H1 (cell line): ENCODE measurements around the gene UBIAD1. TPM values are rescaled to one million over a fixed set of nuclear protein-coding genes. Genes with fewer than 3 reads are reported as not detected.

Source experiments
- CTCF ChIA-PET: fragments of 300-600 bp; sonication (Branson Sonifier 250); formaldehyde crosslinking; loops from one replicate; lab custom pipeline; 2021; ENCODE audit not compliant: partially characterized antibody; lab: Charles Lee
- POLR2A ChIA-PET: fragments of 300-600 bp; sonication (Branson Sonifier 250); formaldehyde crosslinking; loops from one replicate; lab custom pipeline; 2021; ENCODE audit warnings: inconsistent platforms; ENCODE audit not compliant: partially characterized antibody; lab: Charles Lee
- DNase-seq, 2 experiments: peaks; one replicate each; pipeline versions ENCODE4 v3.0.0 to v3.0.0-alpha.2; 2010 to 2022; ENCODE audit warnings: low spot score in 2 of 2, low read depth in 1 of 2, mixed read lengths in 1 of 2
- FAIRE-seq: peaks from 2 replicates; lab custom pipeline; 2011; peaks lifted over from hg19 to GRCh38; lab: Jason Lieb, UNC
- H2AFZ ChIP-seq: 2 replicates; pipeline ENCODE4 v1.8.1; 2012; ENCODE audit warnings: low read length, inconsistent platforms
- H2AK5ac ChIP-seq: 2 replicates; pipeline ENCODE4 v1.6.1; 2013; ENCODE audit warnings: low read depth, low read length
- H2BK120ac ChIP-seq: replicated peaks from 2 replicates; pipeline ENCODE3; 2013; ENCODE audit warnings: low read depth, low read length, inconsistent platforms
- H2BK12ac ChIP-seq: 2 replicates; pipeline ENCODE4 v1.6.1; 2013; ENCODE audit warnings: low read depth, low read length
- H2BK15ac ChIP-seq: 2 replicates; pipeline ENCODE4 v1.6.1; 2013; ENCODE audit warnings: low read length
- H2BK20ac ChIP-seq: 2 replicates; pipeline ENCODE4 v1.6.1; 2013; ENCODE audit warnings: low read length
- H2BK5ac ChIP-seq: 2 replicates; pipeline ENCODE4 v1.6.1; 2013; ENCODE audit warnings: low read depth, low read length
- H3K14ac ChIP-seq: 2 replicates; pipeline ENCODE4 v1.6.1; 2013; ENCODE audit warnings: inconsistent platforms; ENCODE audit not compliant: insufficient read length
- H3K18ac ChIP-seq: 2 replicates; pipeline ENCODE4 v1.6.1; 2013; ENCODE audit warnings: low read length; ENCODE audit errors: extremely low read depth
- H3K23ac ChIP-seq: 2 replicates; pipeline ENCODE4 v1.6.1; 2013; ENCODE audit warnings: inconsistent platforms; ENCODE audit not compliant: insufficient read length
- H3K23me2 ChIP-seq: 2 replicates; pipeline ENCODE4 v1.6.1; 2013; ENCODE audit warnings: low read depth, low read length
- H3K27ac ChIP-seq: 2 replicates; pipeline ENCODE4 v1.6.1; 2011; ENCODE audit warnings: low read depth, low read length, inconsistent platforms
- H3K27me3 ChIP-seq, 4 experiments: replicated peaks in 1 of 4; 1 replicate in 1 of 4; 2 replicates in 3 of 4; pipeline versions ENCODE4 v1.6.1 to v1.8.1; 2011 to 2013; ENCODE audit warnings: low read length in 3 of 4, mild to moderate bottlenecking in 3 of 4, inconsistent platforms in 2 of 4, mixed read lengths in 2 of 4, moderate library complexity in 1 of 4; ENCODE audit not compliant: control insufficient read depth in 3 of 4, insufficient read depth in 3 of 4; ENCODE audit errors: extremely low read depth in 1 of 4
- H3K36me3 ChIP-seq, 4 experiments: 2 replicates each; pipeline versions ENCODE4 v1.6.1 to v1.8.1; 2011 to 2013; ENCODE audit warnings: mild to moderate bottlenecking in 4 of 4, low read length in 3 of 4, moderate library complexity in 2 of 4, control low read depth in 1 of 4, inconsistent platforms in 1 of 4; ENCODE audit not compliant: insufficient read depth in 4 of 4, control insufficient read depth in 2 of 4
- H3K4ac ChIP-seq: replicated peaks from 2 replicates; pipeline ENCODE3; 2013; ENCODE audit warnings: low read length, low read depth, mixed read lengths, inconsistent platforms; ENCODE audit not compliant: insufficient read length
- H3K4me1 ChIP-seq, 4 experiments: replicated peaks in 1 of 4; 1 replicate in 1 of 4; 2 replicates in 3 of 4; pipeline versions ENCODE4 v1.6.1 to v1.8.1; 2011 to 2013; ENCODE audit warnings: low read length in 3 of 4, inconsistent platforms in 2 of 4, mixed read lengths in 1 of 4; ENCODE audit not compliant: insufficient read depth in 4 of 4, control insufficient read depth in 3 of 4
- H3K4me2 ChIP-seq, 2 experiments: 2 replicates each; pipeline versions ENCODE4 v1.6.1 to v1.8.1; 2011 to 2013; ENCODE audit warnings: low read depth in 2 of 2, low read length in 2 of 2, control low read depth in 1 of 2, inconsistent platforms in 1 of 2, mild to moderate bottlenecking in 1 of 2; ENCODE audit not compliant: insufficient read depth in 1 of 2
- H3K4me3 ChIP-seq, 4 experiments: fragments of 200-600, 300-600 bp in 1 of 4; sonication (generic), shearing (Covaris generic), sonication (Bioruptor Twin) in 1 of 4; 2 replicates each; pipeline versions ENCODE4 v1.5.1 to v1.8.1; 2011 to 2016; ENCODE audit warnings: low read length in 4 of 4, low read depth in 3 of 4, control low read depth in 2 of 4, inconsistent platforms in 2 of 4, mild to moderate bottlenecking in 2 of 4, mixed read lengths in 1 of 4, moderate library complexity in 1 of 4; ENCODE audit not compliant: insufficient read depth in 2 of 4; ENCODE audit errors: extremely low read depth in 1 of 4
- H3K56ac ChIP-seq: replicated peaks from 2 replicates; pipeline ENCODE3; 2013; ENCODE audit warnings: low read depth, mild to moderate bottlenecking, mixed read lengths, low read length, inconsistent platforms; ENCODE audit not compliant: insufficient read length
- H3K79me1 ChIP-seq: 2 replicates; pipeline ENCODE4 v1.6.1; 2013; ENCODE audit warnings: low read depth, low read length, control low read depth
- H3K79me2 ChIP-seq, 2 experiments: 2 replicates each; pipeline versions ENCODE4 v1.6.1 to v1.8.1; 2012 to 2013; ENCODE audit warnings: low read length in 2 of 2, mild to moderate bottlenecking in 2 of 2, inconsistent platforms in 1 of 2; ENCODE audit not compliant: insufficient read depth in 2 of 2, control insufficient read depth in 1 of 2
- H3K9ac ChIP-seq, 4 experiments: replicated peaks in 1 of 4; 1 replicate in 1 of 4; 2 replicates in 3 of 4; pipeline versions ENCODE4 v1.6.1 to v1.8.1; 2011 to 2013; ENCODE audit warnings: low read depth in 3 of 4, low read length in 3 of 4, control low read depth in 2 of 4, mild to moderate bottlenecking in 2 of 4, moderate library complexity in 2 of 4, inconsistent platforms in 1 of 4; ENCODE audit errors: extremely low read depth in 1 of 4
- H3K9me3 ChIP-seq, 2 experiments: 2 replicates each; pipeline versions ENCODE4 v1.6.1 to v1.8.1; 2012 to 2013; ENCODE audit warnings: mild to moderate bottlenecking in 2 of 2, moderate library complexity in 2 of 2, control low read depth in 1 of 2, inconsistent platforms in 1 of 2, low read depth in 1 of 2, low read length in 1 of 2, mixed read lengths in 1 of 2; ENCODE audit not compliant: insufficient read depth in 2 of 2
- H4K20me1 ChIP-seq, 2 experiments: replicated peaks in 1 of 2; 2 replicates each; pipeline versions ENCODE3 to v1.8.1; 2011 to 2013; ENCODE audit warnings: inconsistent platforms in 2 of 2, low read length in 2 of 2, mild to moderate bottlenecking in 1 of 2; ENCODE audit not compliant: insufficient read depth in 2 of 2, control insufficient read depth in 1 of 2
- H4K5ac ChIP-seq: 2 replicates; pipeline ENCODE4 v1.6.1; 2013; ENCODE audit warnings: low read length, low read depth, mixed read lengths, inconsistent platforms; ENCODE audit not compliant: insufficient read length
- H4K8ac ChIP-seq: 2 replicates; pipeline ENCODE4 v1.8.0; 2013; ENCODE audit warnings: mild to moderate bottlenecking, moderate library complexity, low read length, inconsistent platforms; ENCODE audit not compliant: insufficient read depth; ENCODE audit errors: extremely low read depth
- H4K91ac ChIP-seq: replicated peaks from 2 replicates; pipeline ENCODE3; 2013; ENCODE audit warnings: low read length, mixed read lengths, inconsistent platforms; ENCODE audit not compliant: insufficient read length
- BACH1 ChIP-seq: IDR thresholded peaks from 2 replicates; pipeline ENCODE4 v1.6.1; 2012; ENCODE audit warnings: low read length, improper control_type of control experiment
- GABPA ChIP-seq: IDR thresholded peaks from 2 replicates; pipeline ENCODE4 v1.6.1; 2011; ENCODE audit warnings: mild to moderate bottlenecking, low read length, moderate library complexity, borderline replicate concordance; ENCODE audit not compliant: insufficient read depth
- GTF2F1 ChIP-seq: IDR thresholded peaks from 2 replicates; pipeline ENCODE4 v1.6.1; 2012; ENCODE audit warnings: low read depth, low read length, improper control_type of control experiment, borderline replicate concordance
- KDM5A ChIP-seq: fragments of 200-600 bp; IDR thresholded peaks from 2 replicates; pipeline ENCODE4 v1.7.1; 2012; ENCODE audit warnings: mild to moderate bottlenecking, low read length, inconsistent platforms, mixed read lengths
- SUZ12 ChIP-seq: fragments of 200-600 bp; sonication (generic); IDR thresholded peaks from 2 replicates; pipeline ENCODE4 v1.6.1; 2012; ENCODE audit warnings: mild to moderate bottlenecking, inconsistent platforms, low read length, moderate library complexity, mixed read lengths
- TAF1 ChIP-seq: IDR thresholded peaks from 2 replicates; pipeline ENCODE4 v1.6.1; 2011; ENCODE audit warnings: mild to moderate bottlenecking, low read depth, low read length
- TAF7 ChIP-seq: optimal IDR thresholded peaks from 2 replicates; pipeline ENCODE3; 2011; ENCODE audit warnings: low read depth, mild to moderate bottlenecking, inconsistent platforms, low read length, moderate library complexity, borderline replicate concordance
- TCF12 ChIP-seq: IDR thresholded peaks from 2 replicates; pipeline ENCODE4 v1.6.1; 2011; ENCODE audit warnings: low read depth, mild to moderate bottlenecking, low read length
- YY1 ChIP-seq: IDR thresholded peaks from 2 replicates; pipeline ENCODE4 v1.6.1; 2011; ENCODE audit warnings: low read depth, mild to moderate bottlenecking, low read length
- WGBS, 2 experiments: shearing (Covaris generic) in 1 of 2; methylation state at CpG; one replicate each; pipeline versions ENCODE4 v1.1.6 to v1.1.7; 2013 to 2015; ENCODE audit warnings: low lambda C conversion rate in 2 of 2, mixed read lengths in 2 of 2, inconsistent platforms in 1 of 2, low coverage in 1 of 2, missing lambda C conversion rate in 1 of 2; ENCODE audit not compliant: insufficient replicate concordance in 2 of 2, insufficient coverage in 1 of 2, insufficient read length in 1 of 2; ENCODE audit errors: extremely low coverage in 1 of 2, missing lambda C conversion rate in 1 of 2; 5-methylcytosine and 5-hydroxymethylcytosine counted together
- polyA plus RNA-seq, 7 experiments: library from polyadenylated mRNA; depleted of rRNA in 3 of 7; stranded (reverse) in 5 of 7; unstranded in 2 of 7; fragments of >200 nt in 5 of 7; fragments of 200-250 nt in 2 of 7; gene quantifications; 1 replicate in 5 of 7; 2 replicates in 1 of 7; 4 replicates in 1 of 7; pipeline versions ENCODE4 v1.2.1 to v1.2.3, GENCODE V29; 2011 to 2013; ENCODE audit warnings: missing spikeins in 2 of 7, mixed read lengths in 2 of 7
- total RNA-seq: library from RNA; stranded (reverse); fragmentation: NEBNext Ultra II Directional; extraction: Animal tissue kit (Norgen Biotek cat#: 25700); gene quantifications from 2 replicates; pipeline ENCODE4 v1.2.1, GENCODE V29; 2021

The UBIAD1 gene
- total and polyA plus RNA-seq, 2 of the 8 experiments (the other 6 are each of a cell fraction or from before 2014, with no cell fraction given): 23.4 to 26.6 TPM

- H2AFZ ChIP-seq: no peak overlapping the region
Measured at GRCh38 chr1:11237356-11237755, 35.6 kb upstream of the UBIAD1 start.

More at GRCh38 chr1:11237356-11237755, 35.6 kb upstream of the UBIAD1 start:
- Histone ChIP-seq H4K8ac (no peak overlapping the region), H3K79me1 (no peaks in the 10 kb centered on the region), H2BK20ac (no peak overlapping the region), H3K9me3 (no peaks in the 10 kb centered on the region), H3K14ac (no peak overlapping the region), H3K23ac (no peak overlapping the region), H3K23me2 (no peaks in the 10 kb centered on the region), H3K27me3 (no peaks in the 10 kb centered on the region), H3K4ac (no peak overlapping the region), H3K36me3 (peaks cover 38 to 79% (median 59%) of the 10 kb centered on the region in 4 experiments), H3K79me2 (no peaks in the 10 kb centered on the region), H2BK12ac (no peak overlapping the region), H4K20me1 (peaks cover 0 to 7% of the 10 kb centered on the region in 2 experiments), H3K18ac (no peak overlapping the region), H2BK120ac (no peak overlapping the region), H3K4me1 (no peaks in the 10 kb centered on the region), H2AK5ac (no peak overlapping the region), H2BK5ac (no peak overlapping the region), H3K56ac (no peak overlapping the region), H4K91ac (no peak overlapping the region), H4K5ac (no peak overlapping the region), H3K27ac (no peak overlapping the region), H3K9ac (no peak overlapping the region), H2BK15ac (no peak overlapping the region), H3K4me3 (no peak overlapping the region), H3K4me2 (no peak overlapping the region)
- ChIA-PET CTCF (interaction anchor here (1.3 to 1.5 kb wide), 2 partner anchors 10 to 199 kb away, joined by 3 to 4 read pairs; no protein-coding TSS in a partner anchor), POLR2A (interaction anchor here (1.0 kb wide), 1 partner anchor 54 kb away, joined by 3 read pairs; no protein-coding TSS in a partner anchor)
- no peak for DNase-seq
- WGBS, 2 experiments: 94% methylated on average over 6 of the region's 6 CpGs; no CpG with 5 or more reads in 1 of the 2 experiments
- TF ChIP-seq TCF12 (no peak), BACH1 (no peak), TAF7 (no peak), TAF1 (no peak), KDM5A (no peak), GABPA (no peak), SUZ12 (no peak), GTF2F1 (no peak), YY1 (no peak)
- no peak for FAIRE-seq
